ENCODE measurements around the gene FAM171A1.

FAM171A1 gene

DNA sequence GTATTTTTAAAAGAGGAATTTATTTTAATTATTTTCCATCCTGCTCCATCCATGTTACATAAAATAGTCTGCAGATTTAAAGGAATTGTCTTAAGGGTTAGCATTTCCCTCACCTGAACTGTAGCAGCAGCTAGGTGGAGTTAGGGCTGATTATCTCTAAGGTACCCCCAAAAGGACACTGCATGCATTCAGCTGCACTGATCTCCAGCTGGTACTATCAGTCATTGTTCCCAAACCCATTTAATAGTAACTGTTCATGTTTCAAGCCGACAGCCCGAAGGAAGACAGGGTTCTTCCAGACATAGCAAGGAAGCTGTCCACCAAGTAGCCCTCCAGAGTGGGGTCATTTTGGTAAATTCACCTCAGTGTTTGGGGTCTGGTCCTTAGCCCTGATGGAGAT, 48.7 kb downstream of the FAM171A1 start:
- no peak overlapping the region for H3K27ac ChIP-seq
- TF ChIP-seq ZFX (IDR thresholded peaks at IDR 0.05): no peak
- TF ChIP-seq, protein P1, sequence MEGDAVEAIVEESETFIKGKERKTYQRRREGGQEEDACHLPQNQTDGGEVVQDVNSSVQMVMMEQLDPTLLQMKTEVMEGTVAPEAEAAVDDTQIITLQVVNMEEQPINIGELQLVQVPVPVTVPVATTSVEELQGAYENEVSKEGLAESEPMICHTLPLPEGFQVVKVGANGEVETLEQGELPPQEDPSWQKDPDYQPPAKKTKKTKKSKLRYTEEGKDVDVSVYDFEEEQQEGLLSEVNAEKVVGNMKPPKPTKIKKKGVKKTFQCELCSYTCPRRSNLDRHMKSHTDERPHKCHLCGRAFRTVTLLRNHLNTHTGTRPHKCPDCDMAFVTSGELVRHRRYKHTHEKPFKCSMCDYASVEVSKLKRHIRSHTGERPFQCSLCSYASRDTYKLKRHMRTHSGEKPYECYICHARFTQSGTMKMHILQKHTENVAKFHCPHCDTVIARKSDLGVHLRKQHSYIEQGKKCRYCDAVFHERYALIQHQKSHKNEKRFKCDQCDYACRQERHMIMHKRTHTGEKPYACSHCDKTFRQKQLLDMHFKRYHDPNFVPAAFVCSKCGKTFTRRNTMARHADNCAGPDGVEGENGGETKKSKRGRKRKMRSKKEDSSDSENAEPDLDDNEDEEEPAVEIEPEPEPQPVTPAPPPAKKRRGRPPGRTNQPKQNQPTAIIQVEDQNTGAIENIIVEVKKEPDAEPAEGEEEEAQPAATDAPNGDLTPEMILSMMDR (conservative IDR thresholded peaks at IDR 0.05): no peak

DNA sequence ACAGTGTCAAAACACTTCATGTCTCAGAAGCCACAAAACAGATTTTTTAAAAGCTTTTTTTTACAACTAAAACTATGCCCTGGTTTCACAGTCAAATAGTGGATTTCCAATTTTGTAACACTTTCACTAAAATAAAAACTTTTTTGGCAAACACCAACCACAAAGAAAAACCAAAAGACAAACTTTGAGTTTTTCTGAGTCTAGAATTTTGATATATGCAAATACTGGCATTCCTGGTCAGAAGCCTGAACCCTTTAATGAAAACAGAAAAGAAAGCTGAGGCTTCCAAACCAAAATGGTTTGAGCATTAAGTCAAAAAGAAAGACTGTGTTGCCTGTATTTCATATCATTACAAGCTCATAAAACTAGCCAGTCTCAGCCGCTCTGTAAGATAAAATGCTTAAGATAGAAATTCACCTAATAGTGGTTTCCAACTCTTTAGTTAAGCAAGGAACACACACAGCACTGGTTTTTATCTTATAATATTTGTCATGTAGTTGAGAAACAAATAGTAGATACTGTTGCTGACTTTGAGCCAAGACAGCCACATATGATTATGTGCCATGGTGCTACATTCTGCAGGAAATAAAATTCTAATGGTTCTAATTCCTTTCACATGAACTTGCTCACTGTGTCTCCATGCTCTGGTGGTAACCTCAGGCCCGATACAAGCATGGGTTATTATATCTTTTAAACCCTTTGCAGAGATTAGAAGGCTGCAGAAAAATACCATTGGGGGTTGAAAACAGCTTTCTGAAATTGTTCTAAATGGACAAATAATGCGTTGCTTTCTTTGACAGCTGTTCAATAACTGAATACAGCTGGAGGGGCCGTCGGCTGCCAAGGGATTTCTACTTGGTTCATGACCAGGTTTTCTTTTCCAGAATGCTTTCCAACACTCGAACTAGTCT, 49.4 kb downstream of the FAM171A1 start:
- TF ChIP-seq ZFX (IDR thresholded peaks at IDR 0.05): no peak
- TF ChIP-seq, protein P1 (conservative IDR thresholded peaks at IDR 0.05): no peak
- no peak overlapping the region for H3K27ac ChIP-seq

DNA sequence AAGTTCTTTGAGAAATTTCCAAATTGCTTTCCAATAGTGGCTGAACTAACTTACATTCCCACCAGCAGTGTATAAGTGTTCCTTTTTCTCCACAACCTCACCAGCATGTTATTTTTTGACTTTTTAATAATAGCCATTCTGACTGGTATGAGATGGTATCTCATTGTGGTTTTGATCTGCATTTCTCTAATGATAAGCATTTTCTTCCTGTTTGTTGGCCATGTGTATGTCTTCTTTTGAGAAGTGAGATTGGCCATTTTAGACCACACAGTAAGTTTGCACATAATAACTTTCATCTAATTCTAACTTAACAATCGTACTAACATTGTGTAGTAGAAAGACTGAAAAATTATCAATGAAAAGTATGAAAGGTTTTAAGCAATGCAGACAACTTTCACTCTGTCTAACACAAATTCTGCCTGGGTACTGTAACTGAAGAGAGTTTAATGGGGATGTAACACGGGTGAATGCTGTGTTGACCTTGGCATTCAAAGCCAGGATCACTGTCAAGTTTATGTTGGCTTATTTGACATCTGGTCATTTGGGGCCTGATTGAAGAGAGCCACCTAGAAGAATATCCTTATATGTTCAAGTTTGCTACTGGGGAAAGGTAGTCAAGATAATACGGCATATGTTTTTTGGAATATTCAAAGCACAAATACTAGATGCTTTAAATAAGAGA, 50.4 kb downstream of the FAM171A1 start:
- TF ChIP-seq, protein P1 (conservative IDR thresholded peaks at IDR 0.05): no peak
- no peak for TF ChIP-seq ZFX (IDR thresholded peaks at IDR 0.05)
- H3K27ac ChIP-seq: no peak overlapping the region

DNA sequence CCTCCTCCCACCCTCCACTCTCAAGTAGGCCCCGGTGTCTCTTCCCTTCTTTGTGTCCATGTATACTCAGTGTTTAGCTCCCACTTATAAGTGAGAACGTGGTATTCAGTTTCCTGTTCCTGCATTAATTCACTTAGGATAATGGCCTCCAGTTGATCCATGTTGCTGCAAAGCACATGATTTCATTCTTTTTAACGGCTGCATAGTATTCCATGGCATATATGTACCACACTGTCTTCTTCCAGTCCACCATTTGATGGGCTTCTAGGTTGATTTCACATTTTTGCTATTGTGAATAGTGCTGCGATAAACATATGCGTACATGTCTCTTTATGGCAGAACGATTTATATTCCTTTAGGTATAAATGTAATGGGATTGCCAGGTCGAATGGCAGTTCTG, 51.0 kb downstream of the FAM171A1 start:
- TF ChIP-seq, protein P1 (conservative IDR thresholded peaks at IDR 0.05): no peak
- no peak for TF ChIP-seq ZFX (IDR thresholded peaks at IDR 0.05)
- no peak overlapping the region for H3K27ac ChIP-seq

DNA sequence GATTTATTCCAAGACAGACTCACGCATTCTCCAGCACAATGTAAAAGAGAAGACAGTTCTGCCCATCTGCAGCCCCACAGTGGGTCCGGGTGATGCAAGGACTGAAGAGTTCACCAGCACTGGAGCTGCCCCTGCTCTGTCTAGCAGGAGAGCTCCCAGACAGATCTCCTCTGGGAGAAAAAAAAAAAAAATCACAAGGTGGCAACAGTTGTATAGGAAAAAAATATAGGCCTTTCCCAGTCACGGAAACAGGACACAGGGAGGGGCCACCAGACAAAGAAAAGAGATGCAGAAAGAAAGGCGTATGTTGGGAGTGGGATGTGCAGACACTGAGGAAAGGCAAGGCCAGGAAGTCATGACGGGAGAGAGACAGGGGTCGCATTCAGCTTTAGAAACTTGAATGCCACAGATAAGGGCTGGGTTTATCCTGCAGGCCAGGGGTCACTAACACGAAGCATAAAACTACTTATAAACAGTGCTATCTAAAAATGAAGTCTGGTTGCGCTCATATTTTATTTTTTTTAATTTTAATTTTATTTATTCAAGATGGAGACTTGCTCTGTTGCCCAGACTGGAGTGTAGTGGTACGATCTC, 54.1 kb downstream of the FAM171A1 start:
- no peak overlapping the region for H3K27ac ChIP-seq
- TF ChIP-seq, protein P1 (conservative IDR thresholded peaks at IDR 0.05): no peak
- no peak for TF ChIP-seq ZFX (IDR thresholded peaks at IDR 0.05)

DNA sequence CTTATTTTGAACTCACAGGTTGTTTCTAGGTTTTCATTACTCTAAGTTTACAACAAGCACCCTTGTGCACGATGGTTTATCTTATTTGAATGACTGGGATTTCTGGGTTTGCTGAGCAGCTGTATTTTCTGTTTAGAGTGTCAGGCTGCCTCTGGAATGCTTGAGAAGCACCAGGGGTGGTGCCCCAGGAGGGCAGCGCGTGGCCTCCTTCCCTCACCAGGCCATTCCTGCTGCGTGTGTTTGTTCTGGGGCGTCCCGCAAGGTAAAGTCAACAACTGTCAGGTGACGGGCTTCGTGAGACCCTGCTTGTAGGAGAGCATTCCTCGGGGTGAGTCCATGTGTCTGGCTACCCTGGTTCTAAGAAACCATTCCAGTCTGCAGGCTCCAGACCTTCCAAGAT, 54.9 kb downstream of the FAM171A1 start:
- no peak for TF ChIP-seq ZFX (IDR thresholded peaks at IDR 0.05)
- TF ChIP-seq, protein P1 (conservative IDR thresholded peaks at IDR 0.05): no peak
- no peak overlapping the region for H3K27ac ChIP-seq

DNA sequence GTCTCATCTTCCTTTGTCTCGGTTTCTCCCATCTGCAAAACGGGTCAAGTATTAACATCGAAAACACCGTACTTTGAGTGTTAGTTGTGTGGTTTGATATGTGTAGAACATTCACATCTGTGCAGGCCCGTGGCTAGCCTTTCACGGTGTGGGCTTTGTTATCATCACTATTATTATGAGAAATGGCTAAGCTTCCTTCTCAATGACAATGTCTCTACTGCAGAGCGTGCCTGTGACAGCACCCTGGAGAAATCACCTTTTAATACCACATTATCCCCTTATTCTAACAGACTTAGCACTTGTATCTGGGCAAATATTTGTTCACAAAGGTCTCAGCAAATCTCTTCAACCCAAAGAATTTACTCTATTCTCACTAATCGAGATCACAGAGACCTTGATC, 55.8 kb downstream of the FAM171A1 start:
- TF ChIP-seq, protein P1 (conservative IDR thresholded peaks at IDR 0.05): no peak
- no peak for TF ChIP-seq ZFX (IDR thresholded peaks at IDR 0.05)
- no peak overlapping the region for H3K27ac ChIP-seq

Data from C4-2B (cell line).